Measurements from ENCODE around the gene HRK. TPM values are rescaled to one million over a fixed set of nuclear protein-coding genes. Genes with fewer than 3 reads are reported as not detected.

HRK gene
- total RNA-seq, 2 experiments from 2014 or later: not detected

DNA sequence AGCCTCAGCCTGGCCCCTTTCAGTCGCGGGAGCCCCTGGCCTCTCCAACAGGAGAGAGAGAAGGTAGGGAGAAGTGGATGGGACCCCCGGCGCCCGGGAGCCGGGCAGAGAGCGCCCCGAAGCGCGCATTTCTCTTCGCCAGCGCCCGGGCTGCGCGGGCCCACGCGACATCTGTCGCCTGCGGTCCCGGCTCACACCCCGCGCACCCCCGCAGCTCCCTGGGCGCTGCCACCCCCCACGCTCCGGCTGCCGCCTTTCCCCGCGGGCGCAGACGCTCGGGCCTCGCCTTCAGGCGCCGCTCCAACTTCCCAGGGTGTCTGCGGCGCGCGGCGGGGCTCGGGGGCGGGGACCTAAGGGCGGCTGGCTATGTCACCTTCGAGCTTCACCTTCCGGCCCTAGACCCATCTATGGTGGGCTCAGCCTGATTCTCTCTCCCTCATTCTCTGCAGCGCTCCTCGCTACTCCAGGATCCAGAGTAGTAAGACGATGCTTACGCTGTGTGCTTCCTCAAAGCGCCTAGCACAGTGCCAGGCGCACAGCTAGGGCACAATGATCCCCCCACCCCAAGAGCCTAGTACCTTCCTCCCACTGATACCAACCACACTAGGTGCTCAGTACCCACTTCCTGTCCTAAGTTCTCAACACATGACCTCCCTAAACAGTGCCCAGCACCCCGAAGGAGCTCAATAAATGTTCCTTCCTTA, 1.6 kb downstream of the HRK start:
- Mint-ChIP-seq H3K4me3 (peak overlapping the region; percentile 76), H3K9me3 (ENCODE audit: insufficient read depth) (peaks cover 3% of the 10 kb centered on the region), H3K27ac (no peak overlapping the region), H3K36me3 (ENCODE audit: low read depth) (no peaks in the 10 kb centered on the region), H3K4me1 (ENCODE audit: low read depth) (peaks cover 35% of the 10 kb centered on the region), H3K27me3 (ENCODE audit: low read depth) (peaks cover 72% of the 10 kb centered on the region)
- CTCF ChIA-PET: interaction anchor here (0.6 to 2.0 kb wide), 2 partner anchors 17 to 160 kb away, joined by 3 to 7 read pairs; no protein-coding TSS in a partner anchor
- DNase-seq (peak; percentile 27), ATAC-seq (peak; percentile 25)
- POLR2A ChIA-PET: interaction anchor here (0.6 kb wide), 1 partner anchor 65 kb away, joined by 3 read pairs; no protein-coding TSS in a partner anchor

DNA sequence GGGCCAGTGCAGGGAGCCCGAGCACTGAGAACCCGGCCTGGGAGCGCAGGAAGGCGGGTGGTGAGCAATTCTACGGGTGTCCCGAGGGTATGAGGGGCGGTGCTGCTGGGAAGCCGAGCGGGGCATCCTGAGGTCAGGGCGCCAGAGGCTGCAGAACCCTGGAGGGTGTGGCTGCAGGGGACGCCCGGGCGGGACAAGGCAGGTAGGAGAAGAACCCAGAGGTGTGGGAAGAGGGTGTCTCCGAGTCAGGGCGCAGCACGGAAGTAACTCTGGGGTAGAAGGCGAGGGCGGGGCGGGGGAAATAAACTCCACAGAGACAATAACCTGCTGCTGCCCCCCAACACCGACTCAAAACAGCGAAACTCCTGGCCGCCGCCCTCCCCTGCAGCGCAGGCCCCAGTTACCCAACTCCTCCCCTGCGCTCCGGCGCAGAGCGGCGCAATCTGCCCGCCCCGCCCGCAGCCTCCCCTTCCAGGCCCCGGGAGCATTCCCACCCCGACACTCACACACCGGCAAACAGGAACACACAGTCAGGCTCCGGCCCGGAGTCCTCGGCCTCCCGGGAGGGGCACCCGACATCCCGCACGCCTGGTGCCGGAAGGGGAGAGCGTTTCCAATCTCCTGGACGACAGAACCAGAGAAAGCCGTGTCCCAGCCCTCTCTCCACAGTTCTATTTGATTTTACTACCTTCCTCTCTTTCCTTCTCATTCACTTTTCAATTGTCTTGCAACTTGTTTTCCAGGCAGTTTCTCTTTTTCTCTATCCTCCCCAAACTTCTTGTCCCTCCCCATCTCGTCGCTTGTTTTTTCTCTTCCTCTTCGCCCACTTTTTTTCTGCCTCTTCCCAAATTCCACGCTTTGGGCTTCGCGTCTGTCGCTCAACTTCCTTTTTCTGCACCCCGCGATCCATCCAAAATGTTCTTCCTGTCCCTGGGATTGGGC, 2.4 kb downstream of the HRK start:
- H3K27ac Mint-ChIP-seq: no peak overlapping the region
- no peaks in the 10 kb centered on the region for H3K36me3 Mint-ChIP-seq (ENCODE audit: low read depth)
- peaks cover 72% of the 10 kb centered on the region for H3K27me3 Mint-ChIP-seq (ENCODE audit: low read depth)
- peak overlapping the region; percentile 76 for H3K4me3 Mint-ChIP-seq
- CTCF ChIA-PET: interaction anchor here (2.0 kb wide), 1 partner anchor 16 kb away, joined by 7 read pairs; no protein-coding TSS in a partner anchor
- ATAC-seq (no peak), DNase-seq (peak; percentile 25)
- POLR2A ChIA-PET: no interaction called here
- H3K4me1 Mint-ChIP-seq (ENCODE audit: low read depth): peaks cover 39% of the 10 kb centered on the region
- peaks cover 5% of the 10 kb centered on the region for H3K9me3 Mint-ChIP-seq (ENCODE audit: insufficient read depth)

DNA sequence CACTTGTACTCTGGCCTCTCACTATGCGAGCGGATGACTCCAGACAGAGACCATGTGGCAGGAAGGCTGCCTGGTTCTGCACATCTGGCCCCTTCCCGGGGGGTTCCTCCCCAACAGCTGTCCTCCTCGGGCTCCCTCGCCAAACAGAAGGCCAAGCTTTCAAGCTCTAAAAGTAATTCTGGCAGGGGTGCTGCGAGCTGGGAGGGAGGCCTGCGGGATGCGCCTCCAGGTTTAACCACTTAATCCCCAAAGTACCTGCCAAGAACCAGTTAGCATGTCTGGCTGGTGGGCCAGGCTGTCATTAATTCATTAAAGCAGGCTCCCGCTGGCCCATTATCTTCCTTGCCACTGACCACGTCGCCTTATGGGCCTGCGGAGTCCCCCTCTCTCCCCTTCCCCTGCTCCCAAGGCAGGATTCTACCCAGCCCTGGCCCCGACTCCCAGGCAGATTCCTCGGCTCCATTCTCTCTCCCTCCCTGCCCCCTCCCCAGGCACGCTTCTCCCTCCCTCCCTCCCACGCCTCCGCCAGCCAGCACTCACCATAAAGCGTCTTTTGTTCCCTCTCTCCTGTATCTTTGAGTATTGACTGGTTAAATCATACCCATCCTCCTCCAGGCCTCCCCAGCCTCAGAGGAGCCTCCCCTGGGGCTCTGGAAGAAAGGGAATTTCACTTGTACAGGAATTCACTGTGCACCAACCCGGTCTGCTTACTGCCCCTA, 4.9 kb downstream of the HRK start:
- no peak overlapping the region for H3K27ac Mint-ChIP-seq
- no peaks in the 10 kb centered on the region for H3K36me3 Mint-ChIP-seq (ENCODE audit: low read depth)
- no peak overlapping the region for H3K4me3 Mint-ChIP-seq
- ChIA-PET POLR2A (no interaction called here), CTCF (interaction anchor here (1.4 kb wide), 1 partner anchor 172 kb away, joined by 4 read pairs; no protein-coding TSS in a partner anchor)
- DNase-seq (no peak), ATAC-seq (no peak)
- H3K27me3 Mint-ChIP-seq (ENCODE audit: low read depth): peaks cover 56% of the 10 kb centered on the region
- H3K4me1 Mint-ChIP-seq (ENCODE audit: low read depth): peaks cover 39% of the 10 kb centered on the region
- H3K9me3 Mint-ChIP-seq (ENCODE audit: insufficient read depth): peaks cover 5% of the 10 kb centered on the region

DNA sequence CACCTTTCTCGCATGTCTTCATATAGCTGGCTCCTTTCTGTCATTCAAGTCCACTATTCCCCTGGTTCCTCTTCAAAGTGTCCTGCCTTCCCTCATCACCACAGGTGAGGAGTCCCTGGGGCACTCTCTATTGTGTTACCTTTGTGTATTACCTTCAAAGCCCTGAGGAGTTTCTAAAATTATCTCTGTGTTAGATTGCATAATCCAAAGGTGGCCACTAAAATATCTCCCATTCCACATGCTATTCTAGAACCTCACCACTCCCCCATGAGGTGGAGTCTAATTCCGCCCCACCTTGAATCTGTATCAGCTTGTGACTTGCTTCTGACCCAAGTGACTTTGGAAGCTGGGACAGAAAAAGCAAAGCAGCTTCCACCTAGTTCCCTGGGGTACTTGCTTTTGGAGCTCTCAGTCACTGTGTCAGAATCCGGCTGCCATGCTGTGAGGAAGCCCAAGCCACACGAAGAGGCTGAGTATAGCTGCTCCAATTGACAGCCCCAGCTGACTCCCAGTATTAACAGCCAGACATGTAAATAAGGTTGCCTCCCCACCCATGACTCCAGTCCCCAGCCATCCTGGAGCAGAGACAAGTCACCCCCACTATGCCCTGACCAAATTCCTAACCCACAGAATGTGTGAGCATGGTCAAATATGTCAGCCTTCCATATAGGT, 6.8 kb downstream of the HRK start:
- H3K27ac Mint-ChIP-seq: no peak overlapping the region
- peaks cover 28% of the 10 kb centered on the region for H3K4me1 Mint-ChIP-seq (ENCODE audit: low read depth)
- no peak for DNase-seq
- no peak for ATAC-seq
- ChIA-PET CTCF (no interaction called here), POLR2A (interaction anchor here (0.6 kb wide), 1 partner anchor 24 kb away, joined by 3 read pairs; no protein-coding TSS in a partner anchor)
- peaks cover 47% of the 10 kb centered on the region for H3K27me3 Mint-ChIP-seq (ENCODE audit: low read depth)
- H3K4me3 Mint-ChIP-seq: no peak overlapping the region
- H3K9me3 Mint-ChIP-seq (ENCODE audit: insufficient read depth): peaks cover 5% of the 10 kb centered on the region
- H3K36me3 Mint-ChIP-seq (ENCODE audit: low read depth): no peaks in the 10 kb centered on the region

DNA sequence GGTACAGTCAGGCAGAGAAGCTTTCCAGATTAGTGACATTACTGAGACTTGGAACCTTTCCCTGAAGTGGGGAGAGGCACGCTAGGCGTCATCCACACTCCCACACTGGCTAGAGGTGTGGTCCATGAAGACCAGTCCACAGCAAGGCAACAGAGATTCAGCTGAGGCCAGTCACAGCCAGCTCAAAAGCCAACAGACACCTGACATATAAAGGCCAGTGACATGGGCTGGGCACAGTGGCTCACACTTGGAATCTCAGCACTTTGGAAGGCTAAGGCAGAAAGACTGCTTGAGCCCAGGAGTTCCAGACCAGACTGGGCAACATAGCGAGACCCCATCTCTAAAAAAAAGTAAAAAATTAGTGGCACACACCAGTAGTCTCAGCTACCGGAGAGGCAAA, 10.9 kb downstream of the HRK start:
- ATAC-seq (no peak), DNase-seq (no peak)
- POLR2A ChIA-PET: no interaction called here

DNA sequence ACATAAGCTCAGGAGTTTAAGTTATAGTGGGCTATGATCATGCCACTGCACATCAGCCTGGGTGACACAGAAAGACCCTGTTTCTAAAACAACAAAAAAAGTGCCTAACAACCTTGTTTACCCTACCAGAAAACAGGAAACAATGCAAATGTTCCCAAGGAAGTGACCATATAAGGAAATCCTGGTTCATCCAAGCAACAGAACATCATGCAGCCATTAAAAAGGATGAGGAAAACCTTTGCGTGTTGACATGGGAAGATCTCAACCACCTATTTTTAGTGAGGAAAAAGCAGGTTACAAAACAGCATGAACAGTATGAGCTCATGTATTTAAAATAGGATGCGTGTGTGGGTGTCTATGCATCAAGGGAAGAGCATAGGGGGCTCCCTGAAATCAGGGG, 13.7 kb downstream of the HRK start:
- H3K27ac Mint-ChIP-seq: no peak overlapping the region
- no peak overlapping the region for H3K4me3 Mint-ChIP-seq
- no peaks in the 10 kb centered on the region for H3K9me3 Mint-ChIP-seq (ENCODE audit: insufficient read depth)
- ChIA-PET POLR2A (no interaction called here), CTCF (no interaction called here)
- no peaks in the 10 kb centered on the region for H3K36me3 Mint-ChIP-seq (ENCODE audit: low read depth)
- no peak for ATAC-seq
- peaks cover 3% of the 10 kb centered on the region for H3K27me3 Mint-ChIP-seq (ENCODE audit: low read depth)
- peaks cover 1% of the 10 kb centered on the region for H3K4me1 Mint-ChIP-seq (ENCODE audit: low read depth)
- no peak for DNase-seq

More for the DNA sequence above, 10.9 kb downstream of the HRK start:
- Mint-ChIP-seq H3K36me3 (ENCODE audit: low read depth) (no peaks in the 10 kb centered on the region), H3K9me3 (ENCODE audit: insufficient read depth) (peaks cover 5% of the 10 kb centered on the region), H3K4me1 (ENCODE audit: low read depth) (peaks cover 16% of the 10 kb centered on the region), H3K27me3 (ENCODE audit: low read depth) (peaks cover 14% of the 10 kb centered on the region), H3K4me3 (no peak overlapping the region), H3K27ac (no peak overlapping the region)
- CTCF ChIA-PET: no interaction called here

DNA sequence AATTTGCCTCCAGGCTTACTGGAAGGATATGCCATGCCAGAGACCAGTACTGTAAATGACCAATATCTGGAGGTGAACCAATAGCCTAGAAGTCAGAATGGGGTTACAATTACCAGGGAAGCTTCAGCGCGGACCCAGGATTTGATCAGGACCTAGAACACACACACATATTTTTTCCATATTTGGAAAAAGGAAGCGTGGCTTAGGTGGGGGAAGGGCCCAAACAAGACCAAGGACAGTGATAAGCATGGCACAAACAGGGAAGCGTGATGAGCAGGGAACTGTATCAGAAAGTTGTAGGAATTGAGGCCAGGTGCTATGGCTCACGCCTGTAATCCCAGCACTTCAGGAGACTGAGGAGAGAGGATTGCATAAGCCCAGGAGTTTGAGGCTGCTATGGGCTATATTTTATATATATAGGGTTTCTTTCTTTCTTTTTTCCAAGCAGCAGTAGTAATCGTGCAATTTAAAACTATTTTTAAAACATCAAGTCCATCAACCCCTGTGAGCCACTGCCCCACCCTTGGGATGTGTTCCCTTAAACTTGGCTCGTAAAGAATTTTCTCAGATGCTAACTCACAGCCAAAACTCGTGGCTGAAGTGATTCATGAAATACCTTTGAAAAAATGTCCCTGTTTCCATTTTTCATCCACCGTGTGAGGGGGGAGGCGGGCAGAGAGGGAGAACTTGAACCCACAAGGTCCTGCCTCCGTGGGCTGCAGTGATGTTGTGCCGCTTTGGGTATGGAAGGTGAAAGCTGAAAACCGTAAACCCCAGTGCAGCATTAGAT, 16.7 kb downstream of the HRK start:
- ChIA-PET CTCF (no interaction called here), POLR2A (no interaction called here)
- Mint-ChIP-seq H3K4me3 (no peak overlapping the region), H3K36me3 (ENCODE audit: low read depth) (no peaks in the 10 kb centered on the region), H3K27ac (no peak overlapping the region), H3K4me1 (ENCODE audit: low read depth) (peaks cover 14% of the 10 kb centered on the region), H3K27me3 (ENCODE audit: low read depth) (no peaks in the 10 kb centered on the region), H3K9me3 (ENCODE audit: insufficient read depth) (no peaks in the 10 kb centered on the region)
- ATAC-seq (no peak), DNase-seq (no peak)

DNA sequence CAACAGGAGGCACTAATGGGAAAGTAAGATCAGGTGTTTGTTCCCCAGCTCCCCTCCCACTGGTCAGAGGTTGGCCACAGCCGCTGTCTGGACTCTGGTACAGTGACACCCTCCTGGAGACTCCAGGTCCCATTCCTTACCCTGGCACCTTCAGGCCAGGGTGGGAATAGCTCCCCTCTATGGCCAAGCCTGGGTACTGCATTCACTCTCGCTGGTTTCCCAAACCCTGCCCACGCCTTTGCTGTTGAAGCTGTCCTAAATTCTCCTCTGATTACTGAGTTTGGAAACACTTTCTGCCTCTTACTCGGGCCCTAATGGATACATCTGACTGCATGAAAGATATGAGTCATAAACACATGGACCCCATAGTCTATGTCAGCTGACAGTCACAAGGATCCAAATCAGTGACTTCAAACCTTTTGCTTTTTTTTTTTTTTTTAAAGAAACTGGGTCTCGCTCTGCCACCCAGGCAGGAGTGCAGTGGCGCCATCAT, 17.9 kb downstream of the HRK start:
- ATAC-seq (no peak), DNase-seq (no peak)
- Mint-ChIP-seq H3K27me3 (ENCODE audit: low read depth) (peaks cover 6% of the 10 kb centered on the region), H3K4me1 (ENCODE audit: low read depth) (peaks cover 14% of the 10 kb centered on the region), H3K36me3 (ENCODE audit: low read depth) (no peaks in the 10 kb centered on the region), H3K27ac (no peak overlapping the region), H3K9me3 (ENCODE audit: insufficient read depth) (no peaks in the 10 kb centered on the region), H3K4me3 (no peak overlapping the region)
- CTCF ChIA-PET: interaction anchor here (0.8 to 1.6 kb wide), 5 partner anchors 12 to 160 kb away, joined by 3 to 7 read pairs (median 4); partner anchors contain the start of gene HRK
- POLR2A ChIA-PET: no interaction called here

DNA sequence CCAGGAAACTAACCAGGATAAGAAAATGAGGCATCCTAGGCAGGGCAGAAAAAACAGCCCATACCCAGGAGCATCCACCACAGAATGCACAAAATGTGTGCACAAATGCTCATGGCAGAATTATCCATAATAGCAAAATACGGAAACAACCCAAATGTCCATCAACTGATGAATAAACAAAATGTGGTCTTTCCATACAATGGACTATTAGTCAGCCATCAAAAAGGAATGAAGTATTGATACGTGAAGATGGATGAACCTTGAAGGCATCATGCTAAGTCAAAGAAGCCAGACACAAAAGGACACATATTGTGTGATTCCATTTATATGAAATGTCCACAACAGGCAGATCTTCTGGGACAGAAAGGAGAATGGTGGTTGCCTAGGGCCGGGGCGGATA, 19.1 kb downstream of the HRK start:
- Mint-ChIP-seq H3K4me3 (no peak overlapping the region), H3K27ac (no peak overlapping the region), H3K4me1 (ENCODE audit: low read depth) (peaks cover 14% of the 10 kb centered on the region), H3K9me3 (ENCODE audit: insufficient read depth) (no peaks in the 10 kb centered on the region), H3K36me3 (ENCODE audit: low read depth) (no peaks in the 10 kb centered on the region), H3K27me3 (ENCODE audit: low read depth) (peaks cover 11% of the 10 kb centered on the region)
- DNase-seq (no peak), ATAC-seq (no peak)
- ChIA-PET CTCF (interaction anchor here (1.6 kb wide), 1 partner anchor 18 kb away, joined by 7 read pairs; no protein-coding TSS in a partner anchor), POLR2A (no interaction called here)

DNA sequence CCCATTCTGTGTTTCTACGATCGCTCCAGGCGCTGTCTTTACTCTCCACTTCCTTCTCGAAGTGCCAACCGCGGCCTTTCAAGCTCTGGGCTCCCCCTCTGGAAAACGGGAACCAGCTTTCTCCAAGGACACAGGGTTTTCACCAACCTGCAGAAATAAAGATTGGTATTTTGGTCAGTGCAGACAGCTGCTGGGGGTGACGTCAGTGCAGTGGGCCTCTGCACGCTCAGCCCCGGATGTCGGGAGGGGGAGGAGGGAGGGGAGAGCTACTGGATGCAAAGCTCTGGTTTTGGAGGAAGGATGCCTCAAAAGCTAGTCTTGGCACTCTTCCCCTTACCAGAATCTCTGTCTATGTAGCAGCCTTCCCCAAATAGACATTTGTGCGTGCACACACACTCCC, 19.9 kb downstream of the HRK start:
- ChIA-PET POLR2A (interaction anchor here (0.8 kb wide), 1 partner anchor 272 kb away, joined by 3 read pairs; no protein-coding TSS in a partner anchor), CTCF (interaction anchor here (0.8 kb wide), 1 partner anchor 21 kb away, joined by 3 read pairs; no protein-coding TSS in a partner anchor)
- ATAC-seq (peak; percentile 92), DNase-seq (peak; percentile 77)
- H3K4me3 Mint-ChIP-seq: no peak overlapping the region
- H3K27ac Mint-ChIP-seq: no peak overlapping the region
- peaks cover 11% of the 10 kb centered on the region for H3K27me3 Mint-ChIP-seq (ENCODE audit: low read depth)
- H3K36me3 Mint-ChIP-seq (ENCODE audit: low read depth): no peaks in the 10 kb centered on the region
- H3K4me1 Mint-ChIP-seq (ENCODE audit: low read depth): peaks cover 14% of the 10 kb centered on the region
- H3K9me3 Mint-ChIP-seq (ENCODE audit: insufficient read depth): no peaks in the 10 kb centered on the region

All from activated CD8-positive, alpha-beta T cell treated with anti-CD3 and anti-CD28 coated beads, Interleukin-2, amount 10 ng/mL, durations not matched to agents 7 days and 5 days (primary cell).